Measurements from ENCODE around the gene RGS6.
"Not testable (repeated sequence)": the region's sequence is repeated elsewhere in the genome, so short reads cannot be mapped to it uniquely, and the experiment has no call there.

The RGS6 gene

GRCh38 chr14:72472845-72473244 is 540.6 kb downstream of the RGS6 start:
- H3K9ac ChIP-seq (ENCODE audit: low read length), result no peak overlapping the region
- H3K4me1 ChIP-seq (ENCODE audit: control insufficient read depth, insufficient read depth, low read length), result peaks cover 12% of the 10 kb centered on the region; the same call in 1 of the 2 replicates
- H3K27ac ChIP-seq (ENCODE audit: low read depth, low read length), result no peak overlapping the region
- H3K27me3 ChIP-seq (ENCODE audit: control insufficient read depth, insufficient read depth, low read length), result no peaks in the 10 kb centered on the region
- no peak overlapping the region for H3K4me3 ChIP-seq (ENCODE audit: low read depth, low read length)
- peaks cover under 1% of the 10 kb centered on the region; the same call in 1 of the 2 replicates for H3K9me3 ChIP-seq (ENCODE audit: control insufficient read depth, insufficient read depth, low read depth, low read length)
- no peaks in the 10 kb centered on the region for H3K36me3 ChIP-seq (ENCODE audit: control insufficient read depth, insufficient read depth, low read length)

- H3K9me3 ChIP-seq (ENCODE audit: control insufficient read depth, insufficient read depth, low read depth, low read length), result no peaks in the 10 kb centered on the region
- no peaks in the 10 kb centered on the region for H3K36me3 ChIP-seq (ENCODE audit: control insufficient read depth, insufficient read depth, low read length)
- no peak overlapping the region for H3K4me3 ChIP-seq (ENCODE audit: low read depth, low read length)
- no peak overlapping the region for H3K9ac ChIP-seq (ENCODE audit: low read length)
- peaks cover 27% of the 10 kb centered on the region for H3K4me1 ChIP-seq (ENCODE audit: control insufficient read depth, insufficient read depth, low read length)
- no peaks in the 10 kb centered on the region for H3K27me3 ChIP-seq (ENCODE audit: control insufficient read depth, insufficient read depth, low read length)
- no peak overlapping the region for H3K27ac ChIP-seq (ENCODE audit: low read depth, low read length)
Measured at GRCh38 chr14:72476657-72477499, 544.6 kb downstream of the RGS6 start.

- not testable (repeated sequence) for H3K9me3 ChIP-seq (ENCODE audit: control insufficient read depth, insufficient read depth, low read depth, low read length); H3K9ac ChIP-seq (ENCODE audit: low read length); H3K4me3 ChIP-seq (ENCODE audit: low read depth, low read length); H3K36me3 ChIP-seq (ENCODE audit: control insufficient read depth, insufficient read depth, low read length); H3K27me3 ChIP-seq (ENCODE audit: control insufficient read depth, insufficient read depth, low read length); H3K27ac ChIP-seq (ENCODE audit: low read depth, low read length)
- peaks cover 27% of the 10 kb centered on the region for H3K4me1 ChIP-seq (ENCODE audit: control insufficient read depth, insufficient read depth, low read length)
Measured at GRCh38 chr14:72477578-72477977, 545.3 kb downstream of the RGS6 start.

GRCh38 chr14:72478471-72478893 is 546.3 kb downstream of the RGS6 start:
- H3K27ac ChIP-seq (ENCODE audit: low read depth, low read length), result no peak overlapping the region
- H3K9ac ChIP-seq (ENCODE audit: low read length), result no peak overlapping the region
- H3K36me3 ChIP-seq (ENCODE audit: control insufficient read depth, insufficient read depth, low read length), result no peaks in the 10 kb centered on the region
- no peak overlapping the region for H3K4me3 ChIP-seq (ENCODE audit: low read depth, low read length)
- no peaks in the 10 kb centered on the region for H3K27me3 ChIP-seq (ENCODE audit: control insufficient read depth, insufficient read depth, low read length)
- peaks cover 6% of the 10 kb centered on the region; the same call in 1 of the 2 replicates for H3K9me3 ChIP-seq (ENCODE audit: control insufficient read depth, insufficient read depth, low read depth, low read length)
- peaks cover 27% of the 10 kb centered on the region for H3K4me1 ChIP-seq (ENCODE audit: control insufficient read depth, insufficient read depth, low read length)

GRCh38 chr14:72479461-72479931 is 547.3 kb downstream of the RGS6 start:
- Histone ChIP-seq H3K9me3 (ENCODE audit: control insufficient read depth, insufficient read depth, low read depth, low read length) (peaks cover 6% of the 10 kb centered on the region; the same call in 1 of the 2 replicates), H3K27me3 (ENCODE audit: control insufficient read depth, insufficient read depth, low read length) (no peaks in the 10 kb centered on the region), H3K36me3 (ENCODE audit: control insufficient read depth, insufficient read depth, low read length) (no peaks in the 10 kb centered on the region), H3K4me3 (ENCODE audit: low read depth, low read length) (no peak overlapping the region), H3K4me1 (ENCODE audit: control insufficient read depth, insufficient read depth, low read length) (peaks cover 27% of the 10 kb centered on the region), H3K9ac (ENCODE audit: low read length) (no peak overlapping the region), H3K27ac (ENCODE audit: low read depth, low read length) (no peak overlapping the region)

- Histone ChIP-seq H3K4me3 (ENCODE audit: low read depth, low read length) (no peak overlapping the region), H3K27ac (ENCODE audit: low read depth, low read length) (no peak overlapping the region), H3K36me3 (ENCODE audit: control insufficient read depth, insufficient read depth, low read length) (no peaks in the 10 kb centered on the region), H3K9me3 (ENCODE audit: control insufficient read depth, insufficient read depth, low read depth, low read length) (peaks cover 6% of the 10 kb centered on the region; the same call in 1 of the 2 replicates), H3K9ac (ENCODE audit: low read length) (no peak overlapping the region), H3K4me1 (ENCODE audit: control insufficient read depth, insufficient read depth, low read length) (peaks cover 27% of the 10 kb centered on the region), H3K27me3 (ENCODE audit: control insufficient read depth, insufficient read depth, low read length) (no peaks in the 10 kb centered on the region)
Measured at GRCh38 chr14:72480464-72481243, 548.4 kb downstream of the RGS6 start.

GRCh38 chr14:72483311-72483710 is 551.1 kb downstream of the RGS6 start:
- Histone ChIP-seq H3K27ac (ENCODE audit: low read depth, low read length) (no peak overlapping the region), H3K4me3 (ENCODE audit: low read depth, low read length) (no peak overlapping the region), H3K9ac (ENCODE audit: low read length) (no peak overlapping the region), H3K4me1 (ENCODE audit: control insufficient read depth, insufficient read depth, low read length) (peaks cover 13% of the 10 kb centered on the region), H3K27me3 (ENCODE audit: control insufficient read depth, insufficient read depth, low read length) (no peaks in the 10 kb centered on the region), H3K36me3 (ENCODE audit: control insufficient read depth, insufficient read depth, low read length) (no peaks in the 10 kb centered on the region), H3K9me3 (ENCODE audit: control insufficient read depth, insufficient read depth, low read depth, low read length) (peaks cover 14% of the 10 kb centered on the region; the same call in 1 of the 2 replicates)

- Histone ChIP-seq H3K27me3 (ENCODE audit: control insufficient read depth, insufficient read depth, low read length) (no peaks in the 10 kb centered on the region), H3K9me3 (ENCODE audit: control insufficient read depth, insufficient read depth, low read depth, low read length) (peaks cover 33% of the 10 kb centered on the region), H3K4me1 (ENCODE audit: control insufficient read depth, insufficient read depth, low read length) (no peaks in the 10 kb centered on the region), H3K4me3 (ENCODE audit: low read depth, low read length) (no peak overlapping the region), H3K27ac (ENCODE audit: low read depth, low read length) (no peak overlapping the region), H3K36me3 (ENCODE audit: control insufficient read depth, insufficient read depth, low read length) (no peaks in the 10 kb centered on the region), H3K9ac (ENCODE audit: low read length) (no peak overlapping the region)
Measured at GRCh38 chr14:72485695-72486094, 553.5 kb downstream of the RGS6 start.

- H3K9me3 ChIP-seq (ENCODE audit: control insufficient read depth, insufficient read depth, low read depth, low read length), result peaks cover 34% of the 10 kb centered on the region
- no peaks in the 10 kb centered on the region for H3K27me3 ChIP-seq (ENCODE audit: control insufficient read depth, insufficient read depth, low read length)
- no peaks in the 10 kb centered on the region for H3K36me3 ChIP-seq (ENCODE audit: control insufficient read depth, insufficient read depth, low read length)
- no peak overlapping the region for H3K27ac ChIP-seq (ENCODE audit: low read depth, low read length)
- H3K9ac ChIP-seq (ENCODE audit: low read length), result no peak overlapping the region
- H3K4me1 ChIP-seq (ENCODE audit: control insufficient read depth, insufficient read depth, low read length), result no peaks in the 10 kb centered on the region
- H3K4me3 ChIP-seq (ENCODE audit: low read depth, low read length), result no peak overlapping the region
Measured at GRCh38 chr14:72488514-72488913, 556.3 kb downstream of the RGS6 start.

- peaks cover 38% of the 10 kb centered on the region for H3K9me3 ChIP-seq (ENCODE audit: control insufficient read depth, insufficient read depth, low read depth, low read length)
- H3K9ac ChIP-seq (ENCODE audit: low read length), result no peak overlapping the region
- H3K27me3 ChIP-seq (ENCODE audit: control insufficient read depth, insufficient read depth, low read length), result no peaks in the 10 kb centered on the region
- H3K27ac ChIP-seq (ENCODE audit: low read depth, low read length), result no peak overlapping the region
- no peaks in the 10 kb centered on the region for H3K4me1 ChIP-seq (ENCODE audit: control insufficient read depth, insufficient read depth, low read length)
- no peak overlapping the region for H3K4me3 ChIP-seq (ENCODE audit: low read depth, low read length)
- no peaks in the 10 kb centered on the region for H3K36me3 ChIP-seq (ENCODE audit: control insufficient read depth, insufficient read depth, low read length)
Measured at GRCh38 chr14:72492196-72492595, 560.0 kb downstream of the RGS6 start.

- H3K27ac ChIP-seq (ENCODE audit: low read depth, low read length), result no peak overlapping the region
- no peaks in the 10 kb centered on the region for H3K4me1 ChIP-seq (ENCODE audit: control insufficient read depth, insufficient read depth, low read length)
- no peak overlapping the region for H3K4me3 ChIP-seq (ENCODE audit: low read depth, low read length)
- peaks cover 15% of the 10 kb centered on the region for H3K9me3 ChIP-seq (ENCODE audit: control insufficient read depth, insufficient read depth, low read depth, low read length)
- no peak overlapping the region for H3K9ac ChIP-seq (ENCODE audit: low read length)
- no peaks in the 10 kb centered on the region for H3K27me3 ChIP-seq (ENCODE audit: control insufficient read depth, insufficient read depth, low read length)
- no peaks in the 10 kb centered on the region for H3K36me3 ChIP-seq (ENCODE audit: control insufficient read depth, insufficient read depth, low read length)
Measured at GRCh38 chr14:72495668-72496067, 563.4 kb downstream of the RGS6 start.
